ENCODE results near the gene ZGPAT. TPM values are rescaled to one million over a fixed set of nuclear protein-coding genes. Genes with fewer than 3 reads are reported as not detected.

Gene ZGPAT
- total RNA-seq, 1 experiment from 2014 or later: 27.6 TPM

- Mint-ChIP-seq H3K27ac (no peak overlapping the region), H3K9me3 (peaks cover 3 to 5% of the 10 kb centered on the region in 2 experiments; a peak in 3 of 5 replicates), H3K4me3 (no peak overlapping the region), H3K27me3 (ENCODE audit: low read depth) (peaks cover 3% of the 10 kb centered on the region), H3K4me1 (no peaks in the 10 kb centered on the region), H3K36me3 (ENCODE audit: insufficient read depth in 1 of 3, low read depth in 3 of 3) (peaks cover 14 to 20% (median 17%) of the 10 kb centered on the region in 3 experiments; a peak in 6 of 7 replicates)
- no peak overlapping the region for H3K23ac ChIP-seq (ENCODE audit: insufficient read length, low read depth, low read length)
- H2BK5ac ChIP-seq (ENCODE audit: insufficient read length, low read length): no peak overlapping the region
- H4K20me1 ChIP-seq (ENCODE audit: control insufficient read depth, insufficient read depth, insufficient read length): no peaks in the 10 kb centered on the region
- H3K4me2 ChIP-seq (ENCODE audit: insufficient read depth, insufficient read length, low read length): no peak overlapping the region
- no peak overlapping the region for H3K4ac ChIP-seq (ENCODE audit: low read depth, low read length)
- TF ChIP-seq, protein P1, sequence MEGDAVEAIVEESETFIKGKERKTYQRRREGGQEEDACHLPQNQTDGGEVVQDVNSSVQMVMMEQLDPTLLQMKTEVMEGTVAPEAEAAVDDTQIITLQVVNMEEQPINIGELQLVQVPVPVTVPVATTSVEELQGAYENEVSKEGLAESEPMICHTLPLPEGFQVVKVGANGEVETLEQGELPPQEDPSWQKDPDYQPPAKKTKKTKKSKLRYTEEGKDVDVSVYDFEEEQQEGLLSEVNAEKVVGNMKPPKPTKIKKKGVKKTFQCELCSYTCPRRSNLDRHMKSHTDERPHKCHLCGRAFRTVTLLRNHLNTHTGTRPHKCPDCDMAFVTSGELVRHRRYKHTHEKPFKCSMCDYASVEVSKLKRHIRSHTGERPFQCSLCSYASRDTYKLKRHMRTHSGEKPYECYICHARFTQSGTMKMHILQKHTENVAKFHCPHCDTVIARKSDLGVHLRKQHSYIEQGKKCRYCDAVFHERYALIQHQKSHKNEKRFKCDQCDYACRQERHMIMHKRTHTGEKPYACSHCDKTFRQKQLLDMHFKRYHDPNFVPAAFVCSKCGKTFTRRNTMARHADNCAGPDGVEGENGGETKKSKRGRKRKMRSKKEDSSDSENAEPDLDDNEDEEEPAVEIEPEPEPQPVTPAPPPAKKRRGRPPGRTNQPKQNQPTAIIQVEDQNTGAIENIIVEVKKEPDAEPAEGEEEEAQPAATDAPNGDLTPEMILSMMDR (conservative IDR thresholded peaks at IDR 0.05): no peak
- no peak overlapping the region for H3K14ac ChIP-seq (ENCODE audit: insufficient read depth, low read length)
- no peaks in the 10 kb centered on the region for H3K79me2 ChIP-seq (ENCODE audit: insufficient read depth, low read length)
- H2AFZ ChIP-seq (ENCODE audit: low read length): no peak overlapping the region
- DNase-seq: no peak
- no peaks in the 10 kb centered on the region for H3K79me1 ChIP-seq (ENCODE audit: insufficient read depth, low read depth, low read length, poor library complexity, severe bottlenecking)
- no peak overlapping the region for H3K27ac ChIP-seq (ENCODE audit: insufficient read length, low read depth, low read length)
- no peak overlapping the region for H2BK15ac ChIP-seq (ENCODE audit: low read depth, low read length)
- no peak overlapping the region for H3K9ac ChIP-seq (ENCODE audit: extremely low read depth, insufficient read length, low read length)
- H3K27me3 ChIP-seq (ENCODE audit: insufficient read depth, low read length): no peaks in the 10 kb centered on the region
- no peak overlapping the region for H3K56ac ChIP-seq (ENCODE audit: insufficient read length, low read depth, low read length)
- no peak overlapping the region for H2BK120ac ChIP-seq (ENCODE audit: low read depth, low read length, poor library complexity, severe bottlenecking)
- H2AK5ac ChIP-seq (ENCODE audit: insufficient read length, low read length): no peak overlapping the region
- H2BK20ac ChIP-seq (ENCODE audit: low read depth, low read length, poor library complexity, severe bottlenecking): no peak overlapping the region
- no peaks in the 10 kb centered on the region for H3K4me1 ChIP-seq (ENCODE audit: insufficient read depth, low read length)
- no peak overlapping the region for H2BK12ac ChIP-seq (ENCODE audit: insufficient read length, low read depth, low read length)
- no peak overlapping the region for H4K8ac ChIP-seq (replicated peaks; ENCODE audit: insufficient read length, low read depth, low read length)
- H4K91ac ChIP-seq (ENCODE audit: insufficient read length, low read depth, low read length): no peak overlapping the region
- H3K23me2 ChIP-seq (ENCODE audit: insufficient read length, low read depth, low read length, poor library complexity, severe bottlenecking): no peaks in the 10 kb centered on the region
- WGBS (ENCODE audit: extremely low coverage, insufficient read length, low lambda C conversion rate): no CpG with 5 or more reads among the region's 40 CpGs
- H3K18ac ChIP-seq (ENCODE audit: insufficient read length, low read depth, low read length): no peak overlapping the region
- no peaks in the 10 kb centered on the region for H3K9me3 ChIP-seq (ENCODE audit: control insufficient read depth, low read depth, low read length)
- H3T11ph ChIP-seq (ENCODE audit: low read length): no peak overlapping the region
- H4K5ac ChIP-seq (ENCODE audit: insufficient read length, low read depth, low read length): no peak overlapping the region
Observed at GRCh38 chr20:63690003-63690897, 17.6 kb upstream of the ZGPAT start.

All from H9 (cell line).